Measurements from ENCODE around the gene TFDP2.

DNA sequence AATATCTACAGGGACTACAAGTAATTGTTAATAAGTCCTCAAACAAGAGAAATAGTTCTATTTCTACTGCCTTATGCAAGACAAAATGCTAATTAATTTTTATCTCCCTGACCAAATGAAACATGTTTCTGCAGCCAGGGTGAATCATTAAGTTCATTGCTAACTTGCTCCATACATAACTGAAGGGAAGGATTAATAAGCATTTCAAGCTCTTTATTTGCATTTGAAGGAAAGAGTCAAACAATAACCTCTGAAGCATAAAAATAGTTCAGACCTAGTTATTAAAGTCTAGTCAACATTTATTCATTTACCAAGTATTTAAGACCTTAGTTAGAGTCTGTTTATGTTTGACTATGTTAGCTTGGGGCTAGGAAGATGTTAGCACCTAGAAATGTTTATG is 152.9 kb downstream of the TFDP2 start:
- no peak for TF ChIP-seq POLR2A (IDR thresholded peaks at IDR 0.05; ENCODE audit: extremely low read depth, insufficient read length)
- TF ChIP-seq, protein P1, sequence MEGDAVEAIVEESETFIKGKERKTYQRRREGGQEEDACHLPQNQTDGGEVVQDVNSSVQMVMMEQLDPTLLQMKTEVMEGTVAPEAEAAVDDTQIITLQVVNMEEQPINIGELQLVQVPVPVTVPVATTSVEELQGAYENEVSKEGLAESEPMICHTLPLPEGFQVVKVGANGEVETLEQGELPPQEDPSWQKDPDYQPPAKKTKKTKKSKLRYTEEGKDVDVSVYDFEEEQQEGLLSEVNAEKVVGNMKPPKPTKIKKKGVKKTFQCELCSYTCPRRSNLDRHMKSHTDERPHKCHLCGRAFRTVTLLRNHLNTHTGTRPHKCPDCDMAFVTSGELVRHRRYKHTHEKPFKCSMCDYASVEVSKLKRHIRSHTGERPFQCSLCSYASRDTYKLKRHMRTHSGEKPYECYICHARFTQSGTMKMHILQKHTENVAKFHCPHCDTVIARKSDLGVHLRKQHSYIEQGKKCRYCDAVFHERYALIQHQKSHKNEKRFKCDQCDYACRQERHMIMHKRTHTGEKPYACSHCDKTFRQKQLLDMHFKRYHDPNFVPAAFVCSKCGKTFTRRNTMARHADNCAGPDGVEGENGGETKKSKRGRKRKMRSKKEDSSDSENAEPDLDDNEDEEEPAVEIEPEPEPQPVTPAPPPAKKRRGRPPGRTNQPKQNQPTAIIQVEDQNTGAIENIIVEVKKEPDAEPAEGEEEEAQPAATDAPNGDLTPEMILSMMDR (IDR thresholded peaks at IDR 0.05; ENCODE audit: low read depth, low read length), result no peak

Measured in NB4 (cell line).